Measurements from ENCODE around the gene PAK5.

GRCh38 chr20:9634327-9634726 lies 204.5 kb downstream of the PAK5 start:
- no peak for TF ChIP-seq EZH2 (IDR thresholded peaks at IDR 0.05; ENCODE audit: insufficient read depth, low read length)
- no peak for TF ChIP-seq CTCF (IDR thresholded peaks at IDR 0.05; ENCODE audit: insufficient read depth, low read depth, low read length)
